ENCODE data around the gene VEPH1. TPM values are rescaled to one million over a fixed set of nuclear protein-coding genes. Genes with fewer than 3 reads are reported as not detected.

VEPH1 gene
- total RNA-seq, 4 donors from 2014 or later: 0.07 TPM; not detected in 3

DNA sequence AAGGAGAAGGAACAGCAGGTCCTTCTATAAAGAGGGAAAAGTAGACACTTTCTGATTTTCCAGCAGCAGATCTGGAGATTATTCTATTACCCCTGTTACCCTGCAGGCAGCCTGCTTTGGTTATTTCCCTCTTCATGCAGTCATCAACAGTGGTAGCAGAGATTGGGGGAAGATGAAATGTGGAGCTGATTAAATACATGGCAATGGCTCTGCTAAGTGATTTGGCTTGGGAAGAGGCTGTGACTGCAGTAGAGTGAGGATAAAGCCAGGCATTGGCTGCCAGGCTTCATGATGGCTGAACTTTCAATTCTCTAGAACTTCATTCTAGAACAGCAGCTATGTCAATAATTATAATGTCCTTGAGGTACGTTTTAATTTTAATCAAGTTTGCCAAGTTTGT lies 37.5 kb downstream of the VEPH1 start:
- no peaks in the 10 kb centered on the region for H3K27me3 ChIP-seq
- no peaks in the 10 kb centered on the region for H3K36me3 ChIP-seq
- H3K4me1 ChIP-seq: no peaks in the 10 kb centered on the region
- TF ChIP-seq POLR2A (IDR thresholded peaks at IDR 0.05): no peak
- TF ChIP-seq, protein P1, sequence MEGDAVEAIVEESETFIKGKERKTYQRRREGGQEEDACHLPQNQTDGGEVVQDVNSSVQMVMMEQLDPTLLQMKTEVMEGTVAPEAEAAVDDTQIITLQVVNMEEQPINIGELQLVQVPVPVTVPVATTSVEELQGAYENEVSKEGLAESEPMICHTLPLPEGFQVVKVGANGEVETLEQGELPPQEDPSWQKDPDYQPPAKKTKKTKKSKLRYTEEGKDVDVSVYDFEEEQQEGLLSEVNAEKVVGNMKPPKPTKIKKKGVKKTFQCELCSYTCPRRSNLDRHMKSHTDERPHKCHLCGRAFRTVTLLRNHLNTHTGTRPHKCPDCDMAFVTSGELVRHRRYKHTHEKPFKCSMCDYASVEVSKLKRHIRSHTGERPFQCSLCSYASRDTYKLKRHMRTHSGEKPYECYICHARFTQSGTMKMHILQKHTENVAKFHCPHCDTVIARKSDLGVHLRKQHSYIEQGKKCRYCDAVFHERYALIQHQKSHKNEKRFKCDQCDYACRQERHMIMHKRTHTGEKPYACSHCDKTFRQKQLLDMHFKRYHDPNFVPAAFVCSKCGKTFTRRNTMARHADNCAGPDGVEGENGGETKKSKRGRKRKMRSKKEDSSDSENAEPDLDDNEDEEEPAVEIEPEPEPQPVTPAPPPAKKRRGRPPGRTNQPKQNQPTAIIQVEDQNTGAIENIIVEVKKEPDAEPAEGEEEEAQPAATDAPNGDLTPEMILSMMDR (IDR thresholded peaks at IDR 0.05 in 4 of 5, conservative IDR thresholded peaks at IDR 0.05 in 1 of 5): no peak
- H3K27ac ChIP-seq: no peak overlapping the region
- in situ Hi-C loops (cut with MboI; ENCODE audit: low sequenced_read_pairs in 4 of 4): no loop called here
- no peaks in the 10 kb centered on the region for H3K9me3 ChIP-seq
- DNase-seq: no peak
- intact Hi-C loops (cut with DNase I; ENCODE audit: low total_unique reads): no loop called here
- H3K4me3 ChIP-seq: no peak overlapping the region
- ATAC-seq: no peak

DNA sequence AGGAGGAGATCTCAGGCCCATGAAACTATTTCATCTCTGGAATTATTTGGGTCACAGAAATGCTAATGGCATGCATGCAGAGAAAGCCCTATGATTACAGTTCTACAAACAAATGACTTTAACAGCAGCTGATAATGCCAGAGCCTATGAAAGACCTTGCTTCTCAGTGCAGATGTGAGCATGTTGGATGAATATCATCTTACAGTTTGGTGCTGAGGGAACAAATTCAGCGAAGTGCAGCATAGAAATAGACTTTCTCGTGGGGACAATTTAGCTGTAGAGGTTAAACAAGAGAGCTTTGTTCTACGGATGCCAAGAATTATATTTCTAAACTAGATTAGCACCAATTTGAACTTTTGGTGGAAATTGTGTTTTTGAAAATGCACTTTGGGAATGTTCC lies 38.9 kb downstream of the VEPH1 start:
- H3K4me1 ChIP-seq: no peaks in the 10 kb centered on the region
- TF ChIP-seq, protein P1 (IDR thresholded peaks at IDR 0.05 in 4 of 5, conservative IDR thresholded peaks at IDR 0.05 in 1 of 5): no peak
- TF ChIP-seq POLR2A (IDR thresholded peaks at IDR 0.05): no peak
- H3K4me3 ChIP-seq: no peak overlapping the region
- intact Hi-C loops (cut with DNase I; ENCODE audit: low total_unique reads): no loop called here
- no peak for DNase-seq
- in situ Hi-C loops (cut with MboI; ENCODE audit: low sequenced_read_pairs in 4 of 4): no loop called here
- H3K36me3 ChIP-seq: no peaks in the 10 kb centered on the region
- no peaks in the 10 kb centered on the region for H3K27me3 ChIP-seq
- no peak for ATAC-seq
- H3K27ac ChIP-seq: no peak overlapping the region
- no peaks in the 10 kb centered on the region for H3K9me3 ChIP-seq

DNA sequence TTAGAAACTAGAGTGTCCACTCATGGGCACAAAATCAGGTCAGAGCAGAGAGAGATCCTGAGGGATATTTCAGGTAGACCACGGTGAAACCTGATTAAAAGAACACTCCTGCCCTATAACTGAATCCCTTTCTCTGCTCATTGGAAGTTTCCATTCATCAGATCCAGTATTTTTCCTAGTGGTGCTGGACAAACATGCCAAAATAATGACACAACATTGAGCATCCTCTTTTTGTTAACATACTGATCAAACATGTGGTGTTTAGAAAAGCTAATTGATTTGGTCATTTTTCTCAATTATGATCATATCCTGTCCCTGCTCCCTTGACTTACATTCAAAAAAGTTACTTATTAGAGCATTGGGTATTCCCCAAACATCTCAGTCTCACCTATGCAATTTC lies 39.4 kb downstream of the VEPH1 start:
- Histone ChIP-seq H3K27me3 (no peaks in the 10 kb centered on the region), H3K9me3 (no peaks in the 10 kb centered on the region), H3K4me1 (no peaks in the 10 kb centered on the region), H3K27ac (no peak overlapping the region), H3K36me3 (no peaks in the 10 kb centered on the region), H3K4me3 (no peak overlapping the region)
- ATAC-seq: no peak
- no peak for TF ChIP-seq POLR2A (IDR thresholded peaks at IDR 0.05)
- TF ChIP-seq, protein P1 (IDR thresholded peaks at IDR 0.05 in 4 of 5, conservative IDR thresholded peaks at IDR 0.05 in 1 of 5): no peak
- no peak for DNase-seq
- intact Hi-C loops (cut with DNase I; ENCODE audit: low total_unique reads) (no loop called here), in situ Hi-C loops (cut with MboI; ENCODE audit: low sequenced_read_pairs in 4 of 4) (no loop called here)

DNA sequence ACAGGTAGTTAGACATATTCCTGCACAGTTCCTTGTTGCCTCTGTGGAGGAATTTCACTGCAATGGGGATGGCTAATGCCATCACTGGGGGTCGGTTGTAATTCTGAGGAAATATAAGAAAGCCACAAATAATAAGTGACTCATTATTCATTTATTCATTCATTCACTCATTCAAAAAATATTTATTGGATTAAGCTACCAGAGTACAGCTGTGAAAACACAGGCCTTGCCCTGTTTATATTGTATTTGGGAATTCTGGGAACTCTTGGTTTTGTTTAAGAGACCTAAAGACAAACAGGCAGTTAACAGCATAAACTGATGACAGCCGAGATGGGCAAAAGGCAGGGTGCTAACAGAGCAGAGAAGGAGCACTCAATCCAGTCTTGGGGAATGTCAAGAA lies 43.0 kb downstream of the VEPH1 start:
- no peak for TF ChIP-seq POLR2A (IDR thresholded peaks at IDR 0.05)
- TF ChIP-seq, protein P1 (IDR thresholded peaks at IDR 0.05 in 4 of 5, conservative IDR thresholded peaks at IDR 0.05 in 1 of 5): no peak
- H3K27ac ChIP-seq: no peak overlapping the region
- H3K4me3 ChIP-seq: no peak overlapping the region
- DNase-seq (no peak), ATAC-seq (no peak)
- H3K36me3 ChIP-seq: no peaks in the 10 kb centered on the region
- H3K4me1 ChIP-seq: no peaks in the 10 kb centered on the region
- no peaks in the 10 kb centered on the region for H3K9me3 ChIP-seq
- intact Hi-C loops (cut with DNase I; ENCODE audit: low total_unique reads): no loop called here
- no peaks in the 10 kb centered on the region for H3K27me3 ChIP-seq
- in situ Hi-C loops (cut with MboI; ENCODE audit: low sequenced_read_pairs in 4 of 4): no loop called here

DNA sequence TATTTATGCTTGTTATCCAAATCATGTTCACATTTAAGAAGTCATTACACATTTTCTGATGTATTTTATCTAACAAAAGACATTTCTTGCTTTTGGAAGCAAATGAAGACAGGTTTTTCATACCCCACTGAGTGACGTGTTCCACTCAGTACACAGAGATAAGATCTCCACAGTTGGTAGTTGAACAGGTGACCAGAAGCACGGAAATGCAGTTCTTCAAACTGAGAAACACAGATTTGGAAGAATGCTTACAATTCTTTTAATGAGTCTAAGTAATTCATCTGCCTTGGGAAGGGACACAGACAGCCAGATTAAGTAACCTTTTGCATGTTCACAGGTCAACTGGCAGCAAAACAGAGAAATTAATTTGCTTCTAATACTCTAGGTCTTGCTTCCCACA lies 43.5 kb downstream of the VEPH1 start:
- Histone ChIP-seq H3K4me3 (no peak overlapping the region), H3K27me3 (no peaks in the 10 kb centered on the region), H3K9me3 (no peaks in the 10 kb centered on the region), H3K27ac (no peak overlapping the region), H3K36me3 (no peaks in the 10 kb centered on the region), H3K4me1 (no peaks in the 10 kb centered on the region)
- no peak for ATAC-seq
- intact Hi-C loops (cut with DNase I; ENCODE audit: low total_unique reads): no loop called here
- in situ Hi-C loops (cut with MboI; ENCODE audit: low sequenced_read_pairs in 4 of 4): no loop called here
- no peak for DNase-seq
- TF ChIP-seq, protein P1 (IDR thresholded peaks at IDR 0.05 in 4 of 5, conservative IDR thresholded peaks at IDR 0.05 in 1 of 5): no peak

Data from gastrocnemius medialis (tissue), 4 donors.